HepG2 (cell line): ENCODE results near the gene OTOGL. TPM values are rescaled to one million over a fixed set of nuclear protein-coding genes. Genes with fewer than 3 reads are reported as not detected.

Source experiments
- ATF4 ChIP-seq, 2 experiments: fragments of 450-650 bp in 1 of 2; sonication (generic) in 1 of 2; formaldehyde crosslinking; IDR thresholded peaks; 2 replicates each; pipeline versions ENCODE4 v1.5.0 to v1.8.0; 2020 to 2022; ENCODE audit warnings: mild to moderate bottlenecking in 1 of 2, missing genetic modification reagents in 1 of 2
- BCLAF1 ChIP-seq: fragments of 450-650 bp; IDR thresholded peaks from 2 replicates; pipeline ENCODE4 v1.6.1; 2017; ENCODE audit warnings: mild to moderate bottlenecking
- FOXA3 ChIP-seq: IDR thresholded peaks from 2 replicates; pipeline ENCODE4 v1.6.1; 2016; ENCODE audit warnings: missing genetic modification reagents, missing compliant biosample characterization
- GFI1 ChIP-seq: sonication (generic); formaldehyde crosslinking; IDR thresholded peaks from 2 replicates; pipeline ENCODE4 v1.5.0; 2020; ENCODE audit warnings: missing genetic modification reagents, mild to moderate bottlenecking, borderline replicate concordance
- KLF15 ChIP-seq: sonication (generic); formaldehyde crosslinking; IDR thresholded peaks from 2 replicates; pipeline ENCODE4 v1.8.1; 2023; ENCODE audit warnings: borderline replicate concordance, mild to moderate bottlenecking, inconsistent platforms, missing genetic modification reagents, mixed read lengths
- SMAD9 ChIP-seq: sonication (generic); formaldehyde crosslinking; IDR thresholded peaks from 2 replicates; pipeline ENCODE4 v1.5.1; 2020; ENCODE audit warnings: mild to moderate bottlenecking, missing genetic modification reagents
- TFDP2 ChIP-seq: sonication (generic); formaldehyde crosslinking; IDR thresholded peaks from 2 replicates; pipeline ENCODE4 v1.4.0; 2020; ENCODE audit warnings: missing genetic modification reagents
- ZMYM4 ChIP-seq: sonication (generic); formaldehyde crosslinking; IDR thresholded peaks from 2 replicates; pipeline ENCODE4 v1.8.1; 2023; ENCODE audit warnings: mild to moderate bottlenecking, missing genetic modification reagents
- ZNF670 ChIP-seq: sonication (generic); formaldehyde crosslinking; IDR thresholded peaks from 2 replicates; pipeline ENCODE4 v1.8.0; 2022; ENCODE audit warnings: mild to moderate bottlenecking, missing genetic modification reagents, borderline replicate concordance
- ZNF687 ChIP-seq: sonication (generic); formaldehyde crosslinking; IDR thresholded peaks from 2 replicates; pipeline ENCODE4 v1.5.1; 2020; ENCODE audit warnings: mild to moderate bottlenecking, missing genetic modification reagents, moderate library complexity
- polyA plus RNA-seq, 8 experiments: library from polyadenylated mRNA; depleted of rRNA in 3 of 8; stranded (reverse) in 7 of 8; unstranded in 1 of 8; fragments of >200 nt; fragmentation: Illumina TruSeq in 4 of 8; extraction: Trizol in 4 of 8; gene quantifications; 2 replicates each; pipeline versions ENCODE4 v1.2.1 to v1.2.3, GENCODE V29; 2011 to 2016; ENCODE audit warnings: low read depth in 4 of 8, missing spikeins in 1 of 8, mixed read lengths in 1 of 8; ENCODE audit not compliant: insufficient read depth in 1 of 8
- total RNA-seq, 5 experiments: library from RNA; depleted of rRNA; stranded (reverse); fragments of >200 nt; fragmentation: Illumina TruSeq; extraction: Trizol; gene quantifications; 2 replicates each; pipeline ENCODE4 v1.2.3, GENCODE V29; 2016; ENCODE audit warnings: low read depth in 1 of 5

OTOGL gene
- total and polyA plus RNA-seq, 2 of the 13 experiments (the other 11 are each of a cell fraction or from before 2014, with no cell fraction given): not detected

- TF ChIP-seq BCLAF1 (no peak), KLF15 (CRISPR knock-in tag) (no peak), SMAD9 (CRISPR knock-in tag) (no peak), ZMYM4 (no peak), ZNF687 (CRISPR knock-in tag) (no peak), FOXA3 (CRISPR knock-in tag) (no peak), ATF4 (CRISPR knock-in tag; IDR thresholded peaks at IDR 0.05) (no peak), TFDP2 (CRISPR knock-in tag) (no peak), ZNF670 (CRISPR knock-in tag) (no peak), GFI1 (CRISPR knock-in tag) (no peak)
Observed at GRCh38 chr12:80299219-80299618, 199.9 kb downstream of the OTOGL start (continued).
